NB4 (cell line): ENCODE data around the gene MARK3.

Experiments used
- MAX ChIP-seq: IDR thresholded peaks from 2 replicates; pipeline ENCODE4 v1.6.1; 2011; ENCODE audit warnings: low read depth, low read length
- MYC ChIP-seq: IDR thresholded peaks from 2 replicates; pipeline ENCODE4 v1.6.1; 2011; ENCODE audit warnings: low read depth, low read length
- POLR2A ChIP-seq: IDR thresholded peaks from 2 replicates; pipeline ENCODE4 v1.6.1; 2011; ENCODE audit warnings: mild to moderate bottlenecking; ENCODE audit not compliant: insufficient read length; ENCODE audit errors: extremely low read depth
- TF ChIP-seq, protein P1 (sequence below): IDR thresholded peaks from one replicate; pipeline ENCODE4 v1.5.1; 2012; ENCODE audit warnings: low read depth, low read length

GRCh38 chr14:103392572-103392971 lies 7.4 kb downstream of the MARK3 start:
- TF ChIP-seq, protein P1, sequence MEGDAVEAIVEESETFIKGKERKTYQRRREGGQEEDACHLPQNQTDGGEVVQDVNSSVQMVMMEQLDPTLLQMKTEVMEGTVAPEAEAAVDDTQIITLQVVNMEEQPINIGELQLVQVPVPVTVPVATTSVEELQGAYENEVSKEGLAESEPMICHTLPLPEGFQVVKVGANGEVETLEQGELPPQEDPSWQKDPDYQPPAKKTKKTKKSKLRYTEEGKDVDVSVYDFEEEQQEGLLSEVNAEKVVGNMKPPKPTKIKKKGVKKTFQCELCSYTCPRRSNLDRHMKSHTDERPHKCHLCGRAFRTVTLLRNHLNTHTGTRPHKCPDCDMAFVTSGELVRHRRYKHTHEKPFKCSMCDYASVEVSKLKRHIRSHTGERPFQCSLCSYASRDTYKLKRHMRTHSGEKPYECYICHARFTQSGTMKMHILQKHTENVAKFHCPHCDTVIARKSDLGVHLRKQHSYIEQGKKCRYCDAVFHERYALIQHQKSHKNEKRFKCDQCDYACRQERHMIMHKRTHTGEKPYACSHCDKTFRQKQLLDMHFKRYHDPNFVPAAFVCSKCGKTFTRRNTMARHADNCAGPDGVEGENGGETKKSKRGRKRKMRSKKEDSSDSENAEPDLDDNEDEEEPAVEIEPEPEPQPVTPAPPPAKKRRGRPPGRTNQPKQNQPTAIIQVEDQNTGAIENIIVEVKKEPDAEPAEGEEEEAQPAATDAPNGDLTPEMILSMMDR, result no peak
- TF ChIP-seq POLR2A (no peak), MAX (no peak), MYC (no peak)
